ENCODE data around the gene SELENOI. TPM values are rescaled to one million over a fixed set of nuclear protein-coding genes. Genes with fewer than 3 reads are reported as not detected.

Gene SELENOI
- total and polyA plus RNA-seq, 2 donors (not counting 3 experiments of a cell fraction or from before 2014, with no cell fraction given) = 10.8 to 25.3 TPM

DNA sequence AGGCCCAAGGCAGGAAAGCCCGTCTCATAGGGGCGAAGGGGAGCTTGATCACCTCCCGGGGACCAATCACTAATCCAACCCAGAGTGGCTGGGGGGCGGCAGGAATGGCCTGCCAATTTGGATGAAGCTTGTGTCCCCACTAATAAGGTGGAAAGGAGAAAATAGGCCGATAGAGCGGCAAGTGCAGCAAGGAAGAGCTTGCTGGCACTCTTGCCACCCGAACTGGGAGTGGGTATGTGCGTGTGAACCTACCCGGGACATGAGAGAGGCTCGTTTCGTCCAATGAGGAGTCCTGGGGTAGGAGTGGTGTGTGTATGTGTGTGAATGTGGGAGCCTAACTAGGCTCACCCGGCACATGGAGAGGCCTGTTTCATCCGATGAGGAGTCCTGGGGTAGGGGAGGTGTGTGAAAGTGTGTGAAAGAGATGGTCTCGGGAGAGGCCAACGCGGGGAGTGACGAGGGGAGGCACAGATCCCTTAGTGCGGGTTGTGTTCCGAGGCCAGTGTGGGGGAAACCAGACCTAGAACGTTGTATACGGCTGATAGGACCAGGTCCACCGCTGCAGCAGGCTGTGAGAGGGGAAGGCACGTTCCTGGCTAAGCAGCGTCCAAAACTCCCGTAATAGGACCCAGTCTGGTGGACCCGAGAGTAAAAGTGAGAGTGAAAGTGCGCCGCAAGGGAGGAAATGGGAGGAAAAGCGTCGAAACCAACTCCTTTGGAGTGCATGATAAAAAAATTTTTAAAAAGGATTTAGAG lies 47.1 kb upstream of the SELENOI start:
- H3K9me1 ChIP-seq (replicated peaks; ENCODE audit: control insufficient read depth, extremely low read depth, insufficient read depth, low read length) = no peaks in the 10 kb centered on the region
- H3K27me3 ChIP-seq (ENCODE audit: control insufficient read depth in 2 of 2, insufficient read depth in 2 of 2, low read length in 2 of 2) = no peaks in the 10 kb centered on the region
- H4K20me1 ChIP-seq (replicated peaks; ENCODE audit: control insufficient read depth, extremely low read depth, insufficient read depth, low read length) = no peaks in the 10 kb centered on the region
- H3K4me1 ChIP-seq (ENCODE audit: control insufficient read depth, extremely low read depth, insufficient read depth, low read length) = peaks cover 15% of the 10 kb centered on the region
- ChIA-PET POLR2A (no interaction called here), CTCF (interaction anchor here (0.9 to 1.6 kb wide), 4 partner anchors 10 to 55 kb away, joined by 3 to 5 read pairs (median 3); partner anchors contain the start of genes HADHA and SELENOI)
- no peaks in the 10 kb centered on the region for H3K36me3 ChIP-seq (ENCODE audit: control insufficient read depth in 2 of 2, extremely low read depth in 1 of 2, insufficient read depth in 2 of 2, low read length in 2 of 2)
- H2AFZ ChIP-seq (ENCODE audit: low read depth, low read length) = peak overlapping the region; percentile 97
- H3K9me3 ChIP-seq (replicated peaks; ENCODE audit: control insufficient read depth, insufficient read depth, low read length) = no peaks in the 10 kb centered on the region
- FAIRE-seq = peak; percentile 59
- H3K4me2 ChIP-seq (ENCODE audit: insufficient read depth, low read length) = peak overlapping the region; percentile 73
- peak overlapping the region; percentile 64 for H3K27ac ChIP-seq (ENCODE audit: insufficient read depth, low read depth, low read length)
- TF ChIP-seq POLR2AphosphoS5 (IDR thresholded peaks at IDR 0.05; ENCODE audit: insufficient read depth, low read depth, low read length) (peak; percentile 14), FOS (IDR thresholded peaks at IDR 0.05; ENCODE audit: borderline replicate concordance, insufficient read depth, low read length) (no peak), POLR2A (IDR thresholded peaks at IDR 0.05; ENCODE audit: low read depth, low read length) (peak; percentile 16), MYC (IDR thresholded peaks at IDR 0.05; ENCODE audit: low read depth, low read length) (no peak), EZH2 (IDR thresholded peaks at IDR 0.05; ENCODE audit: borderline replicate concordance, low read depth, low read length, severe bottlenecking) (no peak), JUN (IDR thresholded peaks at IDR 0.05; ENCODE audit: borderline replicate concordance, insufficient read depth, insufficient read length, low read depth) (no peak), GATA2 (IDR thresholded peaks at IDR 0.05; ENCODE audit: insufficient read depth, insufficient read length, low read depth, low read length) (no peak)
- TF ChIP-seq, protein P1, sequence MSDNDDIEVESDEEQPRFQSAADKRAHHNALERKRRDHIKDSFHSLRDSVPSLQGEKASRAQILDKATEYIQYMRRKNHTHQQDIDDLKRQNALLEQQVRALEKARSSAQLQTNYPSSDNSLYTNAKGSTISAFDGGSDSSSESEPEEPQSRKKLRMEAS (IDR thresholded peaks at IDR 0.05; ENCODE audit: insufficient read depth, insufficient read length) = no peak
- TF ChIP-seq, protein P2, sequence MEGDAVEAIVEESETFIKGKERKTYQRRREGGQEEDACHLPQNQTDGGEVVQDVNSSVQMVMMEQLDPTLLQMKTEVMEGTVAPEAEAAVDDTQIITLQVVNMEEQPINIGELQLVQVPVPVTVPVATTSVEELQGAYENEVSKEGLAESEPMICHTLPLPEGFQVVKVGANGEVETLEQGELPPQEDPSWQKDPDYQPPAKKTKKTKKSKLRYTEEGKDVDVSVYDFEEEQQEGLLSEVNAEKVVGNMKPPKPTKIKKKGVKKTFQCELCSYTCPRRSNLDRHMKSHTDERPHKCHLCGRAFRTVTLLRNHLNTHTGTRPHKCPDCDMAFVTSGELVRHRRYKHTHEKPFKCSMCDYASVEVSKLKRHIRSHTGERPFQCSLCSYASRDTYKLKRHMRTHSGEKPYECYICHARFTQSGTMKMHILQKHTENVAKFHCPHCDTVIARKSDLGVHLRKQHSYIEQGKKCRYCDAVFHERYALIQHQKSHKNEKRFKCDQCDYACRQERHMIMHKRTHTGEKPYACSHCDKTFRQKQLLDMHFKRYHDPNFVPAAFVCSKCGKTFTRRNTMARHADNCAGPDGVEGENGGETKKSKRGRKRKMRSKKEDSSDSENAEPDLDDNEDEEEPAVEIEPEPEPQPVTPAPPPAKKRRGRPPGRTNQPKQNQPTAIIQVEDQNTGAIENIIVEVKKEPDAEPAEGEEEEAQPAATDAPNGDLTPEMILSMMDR (IDR thresholded peaks at IDR 0.05; ENCODE audit: extremely low read depth in 1 of 2, insufficient read depth in 1 of 2, low read depth in 1 of 2, low read length in 2 of 2) = no peak
- intact Hi-C loops (cut with micrococcal nuclease) (loop anchor here (1.0 kb wide), 1 partner anchor 55 kb away; the partner anchor contains the start of genes HADHA and HADHB), dilution Hi-C loops (cut with MboI; ENCODE audit: extremely low pct_ligation_motif_present, low sequenced_read_pairs) (no loop called here)
- BruUV-seq (replicated peaks) = no TSS peak
- H3K4me3 ChIP-seq (replicated peaks in 1 of 3; ENCODE audit: insufficient read depth in 1 of 3, low read depth in 1 of 3, low read length in 3 of 3) = peak overlapping the region; percentile 27 to 60 (median 37)
- peak; percentile 75 for DNase-seq (ENCODE audit: low read depth, low spot score)
- H3K9ac ChIP-seq (replicated peaks; ENCODE audit: extremely low read depth, insufficient read depth, low read length) = peak overlapping the region; percentile 41
- H3K79me2 ChIP-seq (ENCODE audit: control insufficient read depth, insufficient read depth, low read length) = no peaks in the 10 kb centered on the region
